Subcutaneous preadipocyte (primary cell): Measurements from ENCODE around the gene CAMP. TPM values are rescaled to one million over a fixed set of nuclear protein-coding genes. Genes with fewer than 3 reads are reported as not detected.

Experiments
- small RNA-seq: library from RNA; depleted of rRNA; stranded (forward); fragments of <200 nt; gene quantifications from one replicate; pipeline ENCODE3, GENCODE V24; 2012
- total RNA-seq: library from RNA; depleted of rRNA; stranded (reverse); fragments of >200 nt; gene quantifications from 2 replicates; pipeline ENCODE4 v1.2.3, GENCODE V29; 2012

CAMP gene, protein sequence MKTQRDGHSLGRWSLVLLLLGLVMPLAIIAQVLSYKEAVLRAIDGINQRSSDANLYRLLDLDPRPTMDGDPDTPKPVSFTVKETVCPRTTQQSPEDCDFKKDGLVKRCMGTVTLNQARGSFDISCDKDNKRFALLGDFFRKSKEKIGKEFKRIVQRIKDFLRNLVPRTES
- total RNA-seq = not detected in 2 replicates

DNA sequence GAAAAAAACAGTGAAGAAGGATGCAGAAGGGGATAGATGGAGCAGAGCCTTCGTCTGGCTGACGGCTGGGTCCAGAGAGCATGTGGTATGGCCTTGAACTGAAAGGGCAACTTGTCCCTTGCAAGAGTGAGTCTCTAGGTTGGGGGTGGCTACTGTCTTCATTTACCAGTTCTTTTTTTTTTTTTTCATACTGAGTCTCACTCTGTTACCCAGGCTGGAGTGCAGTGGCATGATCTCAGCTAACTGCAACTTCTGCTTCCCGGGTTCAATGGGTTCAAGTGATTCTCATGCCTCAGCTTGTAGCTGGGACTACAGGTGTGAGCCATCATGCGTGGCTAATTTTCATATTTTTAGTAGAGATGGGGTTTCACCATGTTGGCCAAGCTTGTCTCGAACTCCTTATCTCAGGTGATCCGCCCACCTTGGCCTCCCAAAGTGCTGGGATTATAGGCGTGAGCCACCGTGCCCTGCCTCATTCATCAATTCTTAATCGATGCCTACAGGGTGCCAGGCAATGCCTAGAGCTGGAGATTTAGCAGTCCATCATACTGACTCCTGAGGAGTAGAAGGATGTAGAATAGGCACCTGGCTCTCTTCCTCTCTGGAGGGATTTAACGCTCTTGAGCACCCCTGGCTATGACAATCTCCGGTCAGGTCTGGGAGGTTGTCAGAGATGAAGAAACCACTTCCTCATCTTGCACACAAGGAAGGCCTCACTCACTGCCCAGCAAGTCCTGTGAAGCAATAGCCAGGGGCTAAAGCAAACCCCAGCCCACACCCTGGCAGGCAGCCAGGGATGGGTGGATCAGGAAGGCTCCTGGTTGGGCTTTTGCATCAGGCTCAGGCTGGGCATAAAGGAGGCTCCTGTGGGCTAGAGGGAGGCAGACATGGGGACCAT lies at the start of gene CAMP:
Gene CAMP, plus strand, starts transcription at position 880 of the 898 bp plus-strand sequence. Its CDS starts 17 bp downstream, at position 897.

DNA sequence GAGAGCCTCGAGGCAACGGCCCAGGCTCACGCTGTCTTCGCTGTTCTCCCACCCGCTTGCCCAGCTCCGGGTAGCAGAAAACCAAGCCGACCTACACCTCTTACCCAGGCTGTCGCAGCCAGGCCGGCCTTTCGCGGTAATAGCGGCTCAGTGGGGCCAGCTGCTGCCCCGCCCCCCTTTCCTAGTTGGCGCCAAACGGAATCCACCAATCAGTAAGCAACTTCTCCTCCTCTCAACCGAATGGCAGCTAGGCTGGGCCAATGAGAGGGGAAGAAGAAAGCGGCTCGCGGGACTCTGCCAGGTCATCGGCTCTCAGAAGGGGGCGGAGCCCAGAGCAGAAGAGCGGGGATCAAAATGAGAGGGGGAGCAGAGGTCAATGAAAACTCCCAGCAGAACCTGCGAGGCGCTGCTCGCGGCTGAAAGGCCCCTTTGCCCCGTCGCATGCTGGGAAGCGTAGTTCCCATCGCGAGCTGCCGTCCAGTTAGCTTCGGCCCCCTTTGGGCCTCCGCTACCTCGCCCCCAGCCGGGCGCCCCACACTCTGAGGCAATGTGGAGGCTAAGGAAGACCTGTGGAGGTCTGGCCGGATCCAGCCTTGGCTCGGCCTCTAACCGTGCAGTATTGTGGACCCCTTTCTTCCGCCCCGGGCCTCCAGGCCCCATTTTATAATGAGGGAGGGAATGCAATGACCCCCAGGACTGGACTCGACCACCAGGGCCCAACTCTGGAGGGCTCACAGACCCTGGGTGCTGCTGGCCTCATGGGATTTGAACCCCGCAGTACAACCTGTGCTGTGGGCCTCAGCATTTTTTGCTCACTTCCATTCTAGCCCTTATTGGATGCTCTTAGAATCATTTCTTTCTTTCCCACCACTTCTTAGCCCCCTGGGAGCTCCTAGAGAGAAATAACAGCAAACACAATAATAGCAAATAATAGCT lies 34.8 kb upstream of the CAMP start, which contains the start of gene CDC25A:
Gene CDC25A, minus strand, starts transcription at position 152 of the 936 bp plus-strand sequence. CDS start 470 bp downstream, outside the sequence.

Small RNA genes within 50 kb of the gene (small RNA-seq; reads per million reads assigned to genes)
- not detected for gene MIR4443
- 0.16 reads per million for gene NDUFB1P1
- not detected for gene RNU7-128P

Other genes starting within 250 kb of the CAMP start
- 111 and 136 TPM in 2 replicates for gene MAP4, start 207.1 kb upstream of the CAMP start, total RNA-seq
- 4.8 and 18.6 TPM in 2 replicates for gene CDC25A, start 35.1 kb upstream of the CAMP start, total RNA-seq
- gene ZNF589, start 17.6 kb downstream of the CAMP start, total RNA-seq = 7.4 and 7.7 TPM in 2 replicates
- gene NME6, start 77.9 kb downstream of the CAMP start, total RNA-seq = 19.1 and 29.3 TPM in 2 replicates
- not detected in 2 replicates for gene SPINK8, start 110.2 kb downstream of the CAMP start, total RNA-seq
- 0.20 TPM in 1 of 2 replicates, not detected in the other for gene FBXW12, start 148.7 kb downstream of the CAMP start, total RNA-seq
- gene PLXNB1, start 206.6 kb downstream of the CAMP start, total RNA-seq = 18.4 and 21.3 TPM in 2 replicates
- gene CCDC51, start 216.6 kb downstream of the CAMP start, total RNA-seq = 19.7 and 22.8 TPM in 2 replicates
- gene TMA7, start 216.8 kb downstream of the CAMP start, total RNA-seq = 159 and 170 TPM in 2 replicates
- gene ATRIP, start 223.2 kb downstream of the CAMP start, total RNA-seq = 9.2 and 16.6 TPM in 2 replicates